ENCODE results near the gene PSMA3.

Gene PSMA3

DNA sequence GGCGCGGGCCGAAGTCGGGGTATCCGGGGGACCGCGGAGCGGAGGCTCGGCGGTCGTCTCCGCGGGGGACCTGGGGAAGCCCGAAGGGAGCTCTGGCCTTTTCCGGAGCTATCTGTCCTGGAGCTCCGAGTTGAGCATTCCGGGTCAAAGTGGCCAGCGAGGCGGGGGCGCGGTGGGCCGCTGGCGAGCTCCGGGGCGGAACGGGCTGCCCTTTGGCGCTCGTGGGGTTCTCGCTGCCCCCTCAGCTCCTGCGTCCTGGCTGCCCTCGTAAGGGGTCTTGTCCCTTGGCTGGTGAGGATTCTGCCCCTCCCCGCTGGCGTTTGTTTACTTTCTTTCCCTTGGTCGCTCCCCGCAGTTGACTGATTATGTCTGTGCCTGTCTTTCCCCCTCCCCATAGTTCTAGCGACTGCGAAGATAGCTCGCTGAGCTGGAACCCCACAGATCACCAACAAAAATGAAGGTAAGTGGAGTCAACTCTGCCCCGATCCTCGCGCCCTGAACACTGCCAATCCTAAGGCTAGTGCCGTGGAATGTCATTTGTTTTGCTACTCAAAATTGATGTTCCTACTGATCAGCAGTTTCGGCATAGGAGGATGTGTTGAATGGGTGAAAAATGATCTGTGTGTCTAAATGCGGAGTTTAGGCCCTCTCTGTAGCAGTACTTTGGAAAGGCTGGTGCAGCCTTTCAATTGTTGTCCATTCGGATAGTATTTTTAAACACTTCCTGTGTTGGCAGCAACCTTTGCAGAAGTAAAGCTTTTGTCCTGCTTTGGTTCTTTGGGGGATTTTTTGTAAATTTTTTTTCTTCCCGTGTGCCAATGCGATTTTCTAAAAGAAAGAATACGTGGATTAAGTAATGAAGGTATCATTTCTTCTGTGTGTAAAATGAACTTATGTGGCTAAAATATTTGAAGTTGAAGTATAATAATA, 55.0 kb downstream of the PSMA3 start:
- DNase-seq = no peak

GRCh38 chr14:58301416-58301815, 56.8 kb downstream of the PSMA3 start:
- DNase-seq = no peak

- no peak for DNase-seq
Observed at GRCh38 chr14:58305730-58306129, 61.1 kb downstream of the PSMA3 start.

GRCh38 chr14:58307597-58308316, 63.1 kb downstream of the PSMA3 start:
- DNase-seq = no peak

DNA sequence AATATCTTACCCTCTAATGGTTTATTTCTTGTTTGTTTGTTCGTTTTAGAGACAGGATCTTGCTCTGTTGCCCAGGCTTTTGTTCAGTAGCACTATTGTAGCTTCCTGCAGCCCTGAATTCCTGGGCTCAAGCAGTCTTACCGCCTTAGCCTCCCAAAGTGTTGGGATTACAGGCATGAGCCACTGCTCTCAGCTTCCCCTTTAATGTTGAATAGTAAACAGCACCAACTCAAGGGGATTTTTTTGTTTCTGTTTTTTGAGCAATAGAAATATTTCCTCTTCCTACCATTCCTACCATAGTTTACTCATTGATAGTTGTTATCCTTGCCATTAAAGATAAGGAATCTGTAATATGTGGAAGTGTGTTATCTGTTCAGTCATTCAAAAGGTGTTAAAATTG, 64.4 kb downstream of the PSMA3 start:
- DNase-seq = no peak

DNA sequence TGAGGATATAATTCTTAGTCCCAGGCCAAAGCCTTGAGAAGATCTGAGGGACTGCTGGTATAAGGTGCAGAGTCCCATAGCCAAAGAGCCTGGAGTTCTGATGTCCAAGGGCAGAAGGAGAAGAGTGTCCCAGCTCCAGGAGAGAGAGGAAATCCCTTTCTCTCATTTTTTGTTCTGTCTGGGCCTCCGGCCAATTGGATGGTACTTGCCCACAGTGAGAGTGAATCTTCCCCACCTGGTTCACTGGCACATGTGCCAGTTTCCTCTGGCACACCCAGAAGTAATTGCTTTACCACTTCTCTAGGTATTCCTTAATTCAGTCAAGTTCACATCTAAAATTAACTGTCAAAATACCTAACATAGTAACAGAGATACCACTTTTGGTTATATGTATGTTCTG, 69.1 kb downstream of the PSMA3 start:
- DNase-seq = no peak

DNA sequence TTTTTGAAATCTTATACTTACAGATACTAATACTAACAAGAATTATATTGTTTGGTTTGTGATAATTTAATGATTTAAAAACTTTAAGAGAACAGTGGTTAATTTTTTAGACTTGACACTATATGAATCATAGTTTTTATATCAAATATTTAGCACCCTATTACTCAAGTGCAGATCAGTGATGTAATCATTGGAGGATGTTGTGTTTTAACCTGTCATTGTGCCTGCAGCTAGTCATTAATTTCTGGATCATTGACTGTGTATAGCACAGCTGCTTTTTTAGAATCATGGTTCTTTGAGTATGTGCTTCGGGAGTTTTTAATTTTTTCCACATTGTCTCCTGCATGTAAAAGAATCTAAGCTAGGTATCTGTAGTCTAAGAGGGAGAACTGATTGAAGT, 71.0 kb downstream of the PSMA3 start:
- DNase-seq = peak; percentile 13

Measured in fibroblast of skin of abdomen (primary cell).